ENCODE data around the gene AGO1.

DNA sequence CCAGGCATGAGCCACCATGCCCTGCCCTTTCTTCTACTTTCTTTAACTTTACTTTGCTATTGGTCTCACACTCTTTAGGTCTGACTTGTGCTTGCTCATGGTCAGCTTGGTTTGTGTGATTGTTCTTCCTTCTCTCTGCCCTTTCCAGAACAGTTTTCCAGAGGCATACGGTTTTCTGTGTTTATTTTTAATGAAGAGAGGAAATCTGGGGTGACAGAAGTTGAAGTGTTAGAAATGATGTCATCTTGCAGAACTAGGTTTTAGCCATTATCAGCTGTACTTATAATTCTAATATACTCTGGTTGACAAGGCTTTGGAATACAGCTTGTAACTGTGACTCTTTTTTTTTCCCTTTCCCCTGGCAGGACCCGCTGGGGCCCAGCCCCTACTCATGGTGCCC lies 62.3 kb downstream of the AGO1 start:
- TF ChIP-seq, protein P1, sequence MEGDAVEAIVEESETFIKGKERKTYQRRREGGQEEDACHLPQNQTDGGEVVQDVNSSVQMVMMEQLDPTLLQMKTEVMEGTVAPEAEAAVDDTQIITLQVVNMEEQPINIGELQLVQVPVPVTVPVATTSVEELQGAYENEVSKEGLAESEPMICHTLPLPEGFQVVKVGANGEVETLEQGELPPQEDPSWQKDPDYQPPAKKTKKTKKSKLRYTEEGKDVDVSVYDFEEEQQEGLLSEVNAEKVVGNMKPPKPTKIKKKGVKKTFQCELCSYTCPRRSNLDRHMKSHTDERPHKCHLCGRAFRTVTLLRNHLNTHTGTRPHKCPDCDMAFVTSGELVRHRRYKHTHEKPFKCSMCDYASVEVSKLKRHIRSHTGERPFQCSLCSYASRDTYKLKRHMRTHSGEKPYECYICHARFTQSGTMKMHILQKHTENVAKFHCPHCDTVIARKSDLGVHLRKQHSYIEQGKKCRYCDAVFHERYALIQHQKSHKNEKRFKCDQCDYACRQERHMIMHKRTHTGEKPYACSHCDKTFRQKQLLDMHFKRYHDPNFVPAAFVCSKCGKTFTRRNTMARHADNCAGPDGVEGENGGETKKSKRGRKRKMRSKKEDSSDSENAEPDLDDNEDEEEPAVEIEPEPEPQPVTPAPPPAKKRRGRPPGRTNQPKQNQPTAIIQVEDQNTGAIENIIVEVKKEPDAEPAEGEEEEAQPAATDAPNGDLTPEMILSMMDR (IDR thresholded peaks at IDR 0.05): no peak
- no peak for TF ChIP-seq POLR2A (IDR thresholded peaks at IDR 0.05)
